Mononuclear cell (primary cell): Measurements from ENCODE around the gene SMYD1. TPM values are rescaled to one million over a fixed set of nuclear protein-coding genes. Genes with fewer than 3 reads are reported as not detected.

Experiments used
- H3K27me3 ChIP-seq: 2 replicates; pipeline ENCODE4 v1.6.0; 2011; ENCODE audit warnings: low read length, control low read depth; ENCODE audit not compliant: insufficient read depth
- H3K4me1 ChIP-seq: 2 replicates; pipeline ENCODE4 v1.5.1; 2011; ENCODE audit warnings: mild to moderate bottlenecking, low read length, control low read depth; ENCODE audit not compliant: insufficient read depth
- H3K4me3 ChIP-seq: 2 replicates; pipeline ENCODE4 v1.5.1; 2011; ENCODE audit warnings: mild to moderate bottlenecking, low read length, moderate library complexity
- H3K9me3 ChIP-seq: 2 replicates; pipeline ENCODE4 v1.5.1; 2011; ENCODE audit warnings: low read depth, mild to moderate bottlenecking, control low read depth, low read length
- total RNA-seq: library from RNA; depleted of rRNA; stranded (reverse); fragments of >200 nt; gene quantifications from one replicate; pipeline ENCODE4 v1.2.3, GENCODE V29; 2012

The SMYD1 gene
- total RNA-seq, 1 donor: under 0.01 TPM

- Histone ChIP-seq H3K4me1 (no peaks in the 10 kb centered on the region), H3K27me3 (peaks cover 2% of the 10 kb centered on the region), H3K4me3 (no peak overlapping the region), H3K9me3 (no peaks in the 10 kb centered on the region)
Observed at GRCh38 chr2:88116669-88117432, 49.2 kb downstream of the SMYD1 start.

DNA sequence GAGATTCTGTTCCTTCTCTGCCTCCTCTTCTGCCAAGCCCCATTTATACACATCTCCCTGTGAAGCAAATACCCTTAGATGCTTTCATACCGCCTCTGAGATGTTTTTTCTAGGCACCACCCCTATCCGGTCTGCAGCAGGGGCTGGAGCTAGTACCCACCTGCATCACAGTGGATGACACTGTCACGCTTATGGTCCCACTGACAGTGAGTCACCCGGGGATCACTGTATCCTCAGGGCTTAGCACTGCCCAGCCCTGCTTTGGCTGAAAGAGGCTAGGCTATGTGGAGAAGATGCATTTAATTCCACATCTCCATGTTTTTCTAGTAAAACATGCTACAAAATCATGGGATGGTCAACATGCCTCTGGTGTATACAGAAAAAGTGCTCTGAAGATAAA, 50.3 kb downstream of the SMYD1 start:
- Histone ChIP-seq H3K27me3 (peaks cover 2% of the 10 kb centered on the region), H3K4me1 (no peaks in the 10 kb centered on the region), H3K4me3 (no peak overlapping the region), H3K9me3 (no peaks in the 10 kb centered on the region)

- H3K4me3 ChIP-seq: no peak overlapping the region
- H3K4me1 ChIP-seq: no peaks in the 10 kb centered on the region
- H3K27me3 ChIP-seq: peaks cover 2% of the 10 kb centered on the region
Observed at GRCh38 chr2:88121678-88122077, 54.1 kb downstream of the SMYD1 start.

GRCh38 chr2:88122141-88122884, 54.7 kb downstream of the SMYD1 start:
- Histone ChIP-seq H3K4me1 (no peaks in the 10 kb centered on the region), H3K9me3 (no peaks in the 10 kb centered on the region), H3K27me3 (peaks cover 2% of the 10 kb centered on the region), H3K4me3 (no peak overlapping the region)

More at GRCh38 chr2:88121678-88122077, 54.1 kb downstream of the SMYD1 start:
- H3K9me3 ChIP-seq: no peaks in the 10 kb centered on the region

GRCh38 chr2:88123164-88123974, 55.7 kb downstream of the SMYD1 start:
- H3K9me3 ChIP-seq: no peaks in the 10 kb centered on the region
- H3K4me1 ChIP-seq: no peaks in the 10 kb centered on the region
- no peak overlapping the region for H3K4me3 ChIP-seq
- peaks cover 2% of the 10 kb centered on the region for H3K27me3 ChIP-seq

- Histone ChIP-seq H3K4me3 (no peak overlapping the region), H3K27me3 (no peaks in the 10 kb centered on the region)
Observed at GRCh38 chr2:88123975-88124917, 56.6 kb downstream of the SMYD1 start.

DNA sequence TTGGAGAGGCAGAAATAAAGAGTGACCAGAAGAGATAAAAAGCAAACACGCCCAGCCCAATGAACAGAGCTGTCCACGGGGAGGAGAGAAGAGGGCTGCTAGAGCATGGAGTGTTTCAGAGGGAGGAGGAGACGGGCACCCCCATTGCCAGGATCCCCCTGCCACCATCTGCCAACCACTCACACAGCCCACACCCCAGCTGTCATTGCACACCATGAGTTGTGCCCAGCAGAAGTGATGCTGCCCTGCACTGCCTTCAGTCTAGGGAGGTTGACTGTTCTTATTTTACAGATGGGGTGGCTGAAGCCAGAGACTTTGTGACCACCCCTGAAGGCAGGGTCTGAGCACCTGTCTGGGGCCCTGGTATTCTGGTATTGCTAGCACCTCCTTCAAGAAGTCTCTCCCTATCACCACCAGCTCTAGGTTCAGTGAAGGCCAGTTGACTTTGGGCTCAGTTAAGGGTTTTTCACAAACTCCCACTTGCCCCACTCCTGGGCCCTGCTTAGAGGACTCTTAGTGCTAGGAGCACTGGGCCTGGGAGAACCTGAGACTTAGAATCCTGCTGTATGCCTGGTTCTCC, 57.8 kb downstream of the SMYD1 start:
- H3K9me3 ChIP-seq: no peaks in the 10 kb centered on the region
- no peak overlapping the region for H3K4me3 ChIP-seq
- H3K27me3 ChIP-seq: no peaks in the 10 kb centered on the region
- no peaks in the 10 kb centered on the region for H3K4me1 ChIP-seq

More at GRCh38 chr2:88123975-88124917, 56.6 kb downstream of the SMYD1 start:
- no peaks in the 10 kb centered on the region for H3K9me3 ChIP-seq
- no peaks in the 10 kb centered on the region for H3K4me1 ChIP-seq

DNA sequence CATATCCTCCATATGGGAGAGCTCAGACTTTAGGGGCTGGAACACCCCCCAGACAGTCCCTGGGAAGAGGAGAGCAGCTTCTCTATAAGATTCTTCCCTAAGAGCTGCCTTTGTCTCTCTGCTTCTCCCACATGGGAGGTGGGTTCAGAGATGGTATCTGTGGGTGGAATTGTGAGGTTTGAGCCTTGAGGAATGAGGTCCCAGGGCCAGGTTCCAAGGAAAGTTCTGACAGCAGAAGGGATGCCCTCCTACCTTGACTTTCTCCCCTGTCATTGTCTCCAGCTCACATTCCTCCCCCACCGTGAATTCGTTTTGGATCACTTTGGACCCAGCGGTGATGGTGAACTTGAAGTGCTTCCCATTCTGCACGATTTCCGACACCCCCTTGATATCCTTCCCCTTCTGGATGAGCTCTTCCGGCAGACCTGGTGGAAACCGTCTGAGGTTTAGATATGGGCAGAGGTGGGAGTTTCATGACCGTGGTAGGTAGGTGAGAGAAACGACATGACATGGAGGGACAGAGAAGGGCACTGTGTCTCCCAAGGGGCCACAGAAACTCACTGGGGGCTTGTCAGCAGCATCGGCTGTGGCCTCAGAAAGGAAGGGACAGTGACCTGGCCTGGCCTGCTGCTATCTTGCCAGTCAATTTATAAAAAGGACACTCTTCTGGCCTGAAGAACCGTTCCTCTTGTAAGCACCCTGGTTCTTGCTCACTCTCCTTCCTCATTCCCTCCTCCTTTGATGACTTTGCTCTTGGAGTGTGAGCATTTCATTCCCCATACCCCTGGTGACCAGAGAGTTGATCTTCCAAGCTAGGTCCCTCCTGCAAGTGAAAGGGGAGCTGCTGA, 58.5 kb downstream of the SMYD1 start:
- Histone ChIP-seq H3K4me1 (no peaks in the 10 kb centered on the region), H3K27me3 (no peaks in the 10 kb centered on the region), H3K9me3 (no peaks in the 10 kb centered on the region), H3K4me3 (no peak overlapping the region)

DNA sequence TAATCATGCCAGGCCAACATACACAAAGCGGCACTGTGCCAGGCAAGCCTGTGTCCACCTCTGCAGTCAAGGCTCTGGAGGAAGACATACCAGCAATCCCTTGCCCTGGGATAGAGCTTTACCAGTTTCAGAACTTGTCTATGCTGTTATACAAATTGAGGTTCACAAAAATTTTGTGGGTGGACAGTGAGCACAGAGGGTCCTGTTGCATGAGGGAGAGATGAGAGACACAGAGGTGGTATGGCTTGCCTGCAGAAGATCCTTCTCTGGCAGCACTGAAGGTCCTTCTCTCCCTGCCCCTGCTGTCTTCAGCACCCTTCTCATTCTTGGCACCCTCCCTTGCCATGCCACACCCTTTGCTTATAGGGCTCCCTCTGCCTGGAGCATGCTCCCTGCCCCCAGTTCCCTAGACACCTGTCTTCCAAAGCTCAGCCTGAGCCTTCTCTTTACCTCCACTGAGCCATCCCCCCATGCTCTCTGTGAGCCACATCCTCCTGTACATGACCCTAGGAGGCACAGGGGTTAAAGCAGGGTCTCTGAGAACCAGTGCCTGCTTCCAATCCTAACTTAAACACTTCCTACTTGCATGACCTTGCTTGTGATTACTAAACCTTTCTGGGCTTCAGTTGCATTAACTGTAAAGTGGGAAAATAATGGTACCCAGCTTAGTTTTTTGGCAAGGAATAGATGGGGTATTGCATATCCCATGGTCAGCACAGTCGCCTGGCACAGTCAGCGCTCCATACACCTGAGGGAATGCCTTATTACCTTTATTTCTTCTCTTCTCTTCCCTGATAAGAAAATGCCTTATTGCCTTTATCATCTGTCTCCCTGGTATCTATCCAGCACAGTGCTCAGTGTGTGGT, 59.4 kb downstream of the SMYD1 start:
- Histone ChIP-seq H3K4me3 (no peak overlapping the region), H3K4me1 (no peaks in the 10 kb centered on the region), H3K9me3 (no peaks in the 10 kb centered on the region)

DNA sequence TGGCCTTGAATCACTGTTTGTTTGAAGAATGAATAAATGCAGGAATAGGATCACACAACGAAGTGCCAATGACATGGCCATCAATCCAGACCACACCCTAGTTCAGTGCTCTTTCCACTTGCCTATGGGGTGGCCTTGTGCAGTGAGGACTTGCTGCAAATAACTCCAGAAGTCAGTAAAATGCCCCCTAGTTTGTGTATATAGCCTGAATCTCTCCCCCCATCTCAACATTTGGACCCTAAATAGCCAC, 59.9 kb downstream of the SMYD1 start:
- H3K4me3 ChIP-seq: no peak overlapping the region
- no peaks in the 10 kb centered on the region for H3K9me3 ChIP-seq
- no peaks in the 10 kb centered on the region for H3K4me1 ChIP-seq
- no peaks in the 10 kb centered on the region for H3K27me3 ChIP-seq

More for the DNA sequence above, 59.4 kb downstream of the SMYD1 start:
- H3K27me3 ChIP-seq: no peaks in the 10 kb centered on the region

DNA sequence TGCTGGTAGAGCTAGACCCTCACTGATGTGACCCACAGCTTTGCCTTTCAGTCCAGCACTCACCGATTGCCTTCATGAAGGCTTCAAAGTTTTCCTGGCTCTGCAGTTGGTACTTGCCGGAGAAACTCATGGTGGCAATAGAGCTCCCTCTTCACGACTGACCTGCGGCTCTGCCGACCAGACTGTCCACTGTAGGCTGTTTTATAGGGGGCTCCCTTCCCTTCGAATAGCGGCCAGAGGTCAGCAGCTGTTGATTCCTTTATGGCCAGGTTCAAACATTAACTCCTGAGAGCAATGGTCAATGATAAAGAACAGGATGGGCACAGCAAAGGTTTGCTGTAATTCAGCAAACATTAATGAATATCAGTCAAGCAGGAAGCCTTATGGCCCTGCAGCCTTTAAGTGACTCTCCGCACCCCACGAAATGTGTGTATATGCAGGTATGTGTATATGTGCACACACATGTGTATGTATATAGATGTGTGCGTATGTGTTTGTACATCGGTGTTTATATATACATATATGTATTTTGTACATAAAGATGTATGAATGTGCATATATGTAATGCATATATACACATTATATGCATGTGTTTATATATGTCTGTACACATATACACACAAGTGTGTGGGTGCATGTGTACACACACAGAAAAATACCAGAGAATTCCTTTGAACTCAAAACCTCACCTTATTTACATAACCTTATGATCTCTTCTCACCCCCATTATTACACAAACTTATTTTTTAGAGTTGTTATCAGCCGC, 60.4 kb downstream of the SMYD1 start, which contains the start of gene FABP1:
FABP1 (minus strand) TSS at position 175 of the 766 bp plus-strand sequence; CDS start at position 130, 45 bp downstream.
- Histone ChIP-seq H3K4me3 (no peak within 1 kb of the TSS), H3K9me3 (no peaks in the 10 kb centered on the region), H3K4me1 (no peaks in the 10 kb centered on the region), H3K27me3 (no peaks in the 10 kb centered on the region)

GRCh38 chr2:88128654-88129312, 61.2 kb downstream of the SMYD1 start:
- Histone ChIP-seq H3K27me3 (no peaks in the 10 kb centered on the region), H3K9me3 (no peaks in the 10 kb centered on the region), H3K4me1 (no peaks in the 10 kb centered on the region), H3K4me3 (no peak overlapping the region)
